HTR-8/SVneo (cell line): ENCODE results near the gene KRTAP27-1.

ENCODE experiments used
- DNase-seq: peaks from one replicate; pipeline ENCODE4 v3.0.0; 2011; ENCODE audit warnings: low spot score, mixed read lengths; ENCODE audit not compliant: insufficient read length
- FAIRE-seq: peaks from 2 replicates; lab custom pipeline; 2011; peaks lifted over from hg19 to GRCh38; lab: Jason Lieb, UNC

KRTAP27-1 gene

GRCh38 chr21:30305136-30305535 lies 32.4 kb downstream of the KRTAP27-1 start:
- FAIRE-seq (no peak), DNase-seq (no peak)

DNA sequence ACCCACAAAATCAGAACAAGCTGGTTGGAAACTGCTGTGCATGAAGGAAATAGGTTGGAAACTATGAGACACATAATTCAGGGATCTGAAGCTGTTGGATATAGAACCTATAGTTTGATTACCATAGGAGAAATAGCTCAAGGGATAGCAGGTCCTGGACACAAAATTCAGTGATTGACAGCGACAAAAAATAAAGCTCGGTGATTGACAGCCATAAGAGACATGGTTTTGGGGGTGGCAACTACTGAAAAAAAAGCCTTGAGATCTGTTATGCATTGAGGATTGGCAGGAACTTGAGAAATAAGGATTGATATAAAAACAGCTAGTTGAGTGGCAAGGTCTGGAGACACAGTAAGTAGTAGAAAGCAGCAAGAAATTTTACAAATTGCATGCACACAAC lies 48.3 kb downstream of the KRTAP27-1 start, which contains the start of gene KRTAP25-1:
TSS of gene KRTAP25-1 (minus strand) at position 300 of the 400 bp plus-strand sequence. CDS start at position 276, 24 bp downstream.
- FAIRE-seq (no peak), DNase-seq (no peak)
